ENCODE data around the gene ERMARD.

The ERMARD gene

GRCh38 chr6:169783971-169784820, 32.8 kb downstream of the ERMARD start:
- DNase-seq (ENCODE audit: low read depth in 3 of 3): no peak

- DNase-seq (ENCODE audit: low read depth in 3 of 3): no peak
These were observed 33.5 kb downstream of the ERMARD start for GRCh38 chr6:169784821-169785340.

- no peak for DNase-seq (ENCODE audit: low read depth in 3 of 3)
These were observed 34.1 kb downstream of the ERMARD start for GRCh38 chr6:169785566-169785965.

- no peak for DNase-seq (ENCODE audit: low read depth in 3 of 3)
These were observed 34.9 kb downstream of the ERMARD start for GRCh38 chr6:169786349-169786748.

GRCh38 chr6:169787797-169788196, 36.4 kb downstream of the ERMARD start:
- no peak for DNase-seq (ENCODE audit: low read depth in 3 of 3)

- no peak for DNase-seq (ENCODE audit: low read depth in 3 of 3)
These were observed 37.4 kb downstream of the ERMARD start for GRCh38 chr6:169788809-169789145.

GRCh38 chr6:169789146-169789943, 37.9 kb downstream of the ERMARD start:
- DNase-seq (ENCODE audit: low read depth in 3 of 3): no peak

- DNase-seq (ENCODE audit: low read depth in 3 of 3): peak; percentile 56 to 67 (median 63)
These were observed 38.8 kb downstream of the ERMARD start for GRCh38 chr6:169789944-169790927.

GRCh38 chr6:169791721-169792131, 40.3 kb downstream of the ERMARD start:
- DNase-seq (ENCODE audit: low read depth in 3 of 3): no peak

- no peak for DNase-seq (ENCODE audit: low read depth in 3 of 3)
These were observed 41.0 kb downstream of the ERMARD start for GRCh38 chr6:169792306-169793015.

- DNase-seq (ENCODE audit: low read depth in 3 of 3): no peak
These were observed 42.0 kb downstream of the ERMARD start for GRCh38 chr6:169793408-169793807.

GRCh38 chr6:169794317-169795055, 43.1 kb downstream of the ERMARD start:
- no peak for DNase-seq (ENCODE audit: low read depth in 3 of 3)

GRCh38 chr6:169795196-169795595, 43.8 kb downstream of the ERMARD start:
- no peak for DNase-seq (ENCODE audit: low read depth in 3 of 3)

GRCh38 chr6:169798764-169799473, 47.5 kb downstream of the ERMARD start:
- DNase-seq (ENCODE audit: low read depth in 3 of 3): no peak

- no peak for DNase-seq (ENCODE audit: low read depth in 3 of 3)
These were observed 48.1 kb downstream of the ERMARD start for GRCh38 chr6:169799474-169799926.

GRCh38 chr6:169800116-169800667, 48.8 kb downstream of the ERMARD start:
- DNase-seq (ENCODE audit: low read depth in 3 of 3): no peak

GRCh38 chr6:169800668-169801395, 49.4 kb downstream of the ERMARD start:
- DNase-seq (ENCODE audit: low read depth in 3 of 3): no peak

GRCh38 chr6:169801396-169802160, 50.2 kb downstream of the ERMARD start:
- DNase-seq (ENCODE audit: low read depth in 3 of 3): no peak
